Measurements from ENCODE around the gene FUT6.

DNA sequence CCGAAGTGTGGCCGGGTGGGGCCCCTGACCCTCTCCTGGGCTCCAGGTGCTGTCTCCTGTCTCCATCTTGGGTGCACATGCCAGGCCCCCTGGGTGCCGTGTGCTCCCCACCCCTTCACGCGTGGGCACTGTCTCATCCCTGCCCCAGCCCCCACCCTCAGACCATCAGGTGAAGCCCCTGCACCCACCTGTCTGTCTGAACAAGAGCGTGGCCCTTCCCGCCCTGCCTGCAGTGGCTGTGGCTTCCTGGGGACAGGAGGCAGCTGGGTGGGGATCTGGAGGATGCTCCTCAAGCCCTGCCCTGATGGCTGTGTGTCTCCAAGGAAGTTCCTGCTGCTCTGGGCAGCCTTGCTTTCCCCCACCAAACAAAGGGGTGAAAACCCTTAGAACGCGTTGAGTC is 57.2 kb downstream of the FUT6 start:
- TF ChIP-seq, protein P1, sequence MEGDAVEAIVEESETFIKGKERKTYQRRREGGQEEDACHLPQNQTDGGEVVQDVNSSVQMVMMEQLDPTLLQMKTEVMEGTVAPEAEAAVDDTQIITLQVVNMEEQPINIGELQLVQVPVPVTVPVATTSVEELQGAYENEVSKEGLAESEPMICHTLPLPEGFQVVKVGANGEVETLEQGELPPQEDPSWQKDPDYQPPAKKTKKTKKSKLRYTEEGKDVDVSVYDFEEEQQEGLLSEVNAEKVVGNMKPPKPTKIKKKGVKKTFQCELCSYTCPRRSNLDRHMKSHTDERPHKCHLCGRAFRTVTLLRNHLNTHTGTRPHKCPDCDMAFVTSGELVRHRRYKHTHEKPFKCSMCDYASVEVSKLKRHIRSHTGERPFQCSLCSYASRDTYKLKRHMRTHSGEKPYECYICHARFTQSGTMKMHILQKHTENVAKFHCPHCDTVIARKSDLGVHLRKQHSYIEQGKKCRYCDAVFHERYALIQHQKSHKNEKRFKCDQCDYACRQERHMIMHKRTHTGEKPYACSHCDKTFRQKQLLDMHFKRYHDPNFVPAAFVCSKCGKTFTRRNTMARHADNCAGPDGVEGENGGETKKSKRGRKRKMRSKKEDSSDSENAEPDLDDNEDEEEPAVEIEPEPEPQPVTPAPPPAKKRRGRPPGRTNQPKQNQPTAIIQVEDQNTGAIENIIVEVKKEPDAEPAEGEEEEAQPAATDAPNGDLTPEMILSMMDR (IDR thresholded peaks at IDR 0.05; ENCODE audit: low read depth, low read length) = no peak
- TF ChIP-seq EZH2phosphoT487 (IDR thresholded peaks at IDR 0.05; ENCODE audit: low read depth) = no peak
